Activated CD4-positive, alpha-beta T cell treated with anti-CD3 and anti-CD28 coated beads for 48 hours (primary cell): ENCODE results near the gene TMEM60.

Source experiments
- DNase-seq: peaks from one replicate; pipeline ENCODE4 v3.0.0-alpha.2; 2020

The TMEM60 gene

GRCh38 chr7:77766801-77767605, 31.2 kb downstream of the TMEM60 start:
- DNase-seq: no peak

- DNase-seq: no peak
Observed at GRCh38 chr7:77765906-77766800, 32.1 kb downstream of the TMEM60 start.

- no peak for DNase-seq
Observed at GRCh38 chr7:77765481-77765880, 32.8 kb downstream of the TMEM60 start.

GRCh38 chr7:77760809-77761453, 37.3 kb downstream of the TMEM60 start:
- DNase-seq: no peak

GRCh38 chr7:77759294-77759889, 38.8 kb downstream of the TMEM60 start:
- DNase-seq: peak; percentile 74

- no peak for DNase-seq
Observed at GRCh38 chr7:77757589-77757988, 40.6 kb downstream of the TMEM60 start.

GRCh38 chr7:77753173-77753572, 45.1 kb downstream of the TMEM60 start:
- no peak for DNase-seq

- DNase-seq: no peak
Observed at GRCh38 chr7:77752016-77752415, 46.2 kb downstream of the TMEM60 start.

GRCh38 chr7:77747718-77748117, 50.5 kb downstream of the TMEM60 start:
- no peak for DNase-seq

GRCh38 chr7:77747178-77747577, 51.1 kb downstream of the TMEM60 start:
- DNase-seq: no peak

GRCh38 chr7:77746824-77747165, 51.4 kb downstream of the TMEM60 start:
- no peak for DNase-seq

- DNase-seq: no peak
Observed at GRCh38 chr7:77746164-77746823, 51.9 kb downstream of the TMEM60 start.

- DNase-seq: no peak
Observed at GRCh38 chr7:77745746-77746145, 52.5 kb downstream of the TMEM60 start.
